ENCODE data around the gene UROC1.

The UROC1 gene

GRCh38 chr3:126494970-126495230, 22.7 kb downstream of the UROC1 start:
- FAIRE-seq = no peak
- no peak for TF ChIP-seq CTCF (IDR thresholded peaks at IDR 0.05; ENCODE audit: insufficient read depth, missing control alignments)
- DNase-seq (ENCODE audit: insufficient read length, low spot score) = no peak

- no peak for DNase-seq (ENCODE audit: insufficient read length, low spot score)
- TF ChIP-seq CTCF (IDR thresholded peaks at IDR 0.05; ENCODE audit: insufficient read depth, missing control alignments) = no peak
- FAIRE-seq = no peak
These were observed 23.2 kb downstream of the UROC1 start for GRCh38 chr3:126494204-126494969.

- TF ChIP-seq CTCF (IDR thresholded peaks at IDR 0.05; ENCODE audit: insufficient read depth, missing control alignments) = no peak
- DNase-seq (ENCODE audit: insufficient read length, low spot score) (no peak), FAIRE-seq (no peak)
These were observed 23.8 kb downstream of the UROC1 start for GRCh38 chr3:126493739-126494138.

- DNase-seq (ENCODE audit: insufficient read length, low spot score) (no peak), FAIRE-seq (no peak)
- TF ChIP-seq CTCF (IDR thresholded peaks at IDR 0.05; ENCODE audit: insufficient read depth, missing control alignments) = no peak
These were observed 24.5 kb downstream of the UROC1 start for GRCh38 chr3:126493051-126493450.

- FAIRE-seq = no peak
- no peak for DNase-seq (ENCODE audit: insufficient read length, low spot score)
- TF ChIP-seq CTCF (IDR thresholded peaks at IDR 0.05; ENCODE audit: insufficient read depth, missing control alignments) = no peak
These were observed 26.2 kb downstream of the UROC1 start for GRCh38 chr3:126491221-126492013.

- DNase-seq (ENCODE audit: insufficient read length, low spot score) = no peak
- no peak for TF ChIP-seq CTCF (IDR thresholded peaks at IDR 0.05; ENCODE audit: insufficient read depth, missing control alignments)
- no peak for FAIRE-seq
These were observed 27.0 kb downstream of the UROC1 start for GRCh38 chr3:126490619-126491018.

Measured in D721Med (cell line).